H1 (cell line): ENCODE measurements around the gene NCAPG. TPM values are rescaled to one million over a fixed set of nuclear protein-coding genes. Genes with fewer than 3 reads are reported as not detected.

Source experiments
- CHD2 ChIP-seq: IDR thresholded peaks from 2 replicates; pipeline ENCODE4 v1.6.1; 2012; ENCODE audit warnings: low read length, improper control_type of control experiment
- TAF7 ChIP-seq: optimal IDR thresholded peaks from 2 replicates; pipeline ENCODE3; 2011; ENCODE audit warnings: low read depth, mild to moderate bottlenecking, inconsistent platforms, low read length, moderate library complexity, borderline replicate concordance
- polyA plus RNA-seq, 7 experiments: library from polyadenylated mRNA; depleted of rRNA in 3 of 7; stranded (reverse) in 5 of 7; unstranded in 2 of 7; fragments of >200 nt in 5 of 7; fragments of 200-250 nt in 2 of 7; gene quantifications; 1 replicate in 5 of 7; 2 replicates in 1 of 7; 4 replicates in 1 of 7; pipeline versions ENCODE4 v1.2.1 to v1.2.3, GENCODE V29; 2011 to 2013; ENCODE audit warnings: missing spikeins in 2 of 7, mixed read lengths in 2 of 7
- total RNA-seq: library from RNA; stranded (reverse); fragmentation: NEBNext Ultra II Directional; extraction: Animal tissue kit (Norgen Biotek cat#: 25700); gene quantifications from 2 replicates; pipeline ENCODE4 v1.2.1, GENCODE V29; 2021

NCAPG gene
- total and polyA plus RNA-seq, 2 of the 8 experiments (the other 6 are each of a cell fraction or from before 2014, with no cell fraction given) = 12.9 to 52.3 TPM

DNA sequence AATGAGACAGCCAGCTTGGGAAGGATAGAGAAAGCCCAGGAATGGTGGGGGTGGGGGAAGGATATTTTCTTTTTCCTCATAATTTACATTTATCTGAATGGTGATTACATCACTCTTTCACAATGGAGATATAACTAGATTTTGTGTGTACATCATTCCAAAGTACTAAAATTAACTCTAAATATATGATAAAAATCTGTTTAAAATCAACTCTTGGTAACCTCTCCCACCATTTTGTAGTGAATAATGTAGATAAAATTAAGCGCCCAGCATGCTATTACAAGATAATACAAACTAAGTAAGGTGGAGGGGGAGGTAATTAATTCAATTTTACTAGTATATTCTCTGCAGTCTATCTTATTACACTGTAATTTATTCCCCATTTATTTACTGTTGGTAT, 78.9 kb downstream of the NCAPG start (continued):
- no peak for TF ChIP-seq CHD2
- TF ChIP-seq TAF7 = no peak
- TF ChIP-seq, all 59 proteins: peak for 0
